ENCODE measurements around the gene HGS. TPM values are rescaled to one million over a fixed set of nuclear protein-coding genes. Genes with fewer than 3 reads are reported as not detected.

Gene HGS, protein sequence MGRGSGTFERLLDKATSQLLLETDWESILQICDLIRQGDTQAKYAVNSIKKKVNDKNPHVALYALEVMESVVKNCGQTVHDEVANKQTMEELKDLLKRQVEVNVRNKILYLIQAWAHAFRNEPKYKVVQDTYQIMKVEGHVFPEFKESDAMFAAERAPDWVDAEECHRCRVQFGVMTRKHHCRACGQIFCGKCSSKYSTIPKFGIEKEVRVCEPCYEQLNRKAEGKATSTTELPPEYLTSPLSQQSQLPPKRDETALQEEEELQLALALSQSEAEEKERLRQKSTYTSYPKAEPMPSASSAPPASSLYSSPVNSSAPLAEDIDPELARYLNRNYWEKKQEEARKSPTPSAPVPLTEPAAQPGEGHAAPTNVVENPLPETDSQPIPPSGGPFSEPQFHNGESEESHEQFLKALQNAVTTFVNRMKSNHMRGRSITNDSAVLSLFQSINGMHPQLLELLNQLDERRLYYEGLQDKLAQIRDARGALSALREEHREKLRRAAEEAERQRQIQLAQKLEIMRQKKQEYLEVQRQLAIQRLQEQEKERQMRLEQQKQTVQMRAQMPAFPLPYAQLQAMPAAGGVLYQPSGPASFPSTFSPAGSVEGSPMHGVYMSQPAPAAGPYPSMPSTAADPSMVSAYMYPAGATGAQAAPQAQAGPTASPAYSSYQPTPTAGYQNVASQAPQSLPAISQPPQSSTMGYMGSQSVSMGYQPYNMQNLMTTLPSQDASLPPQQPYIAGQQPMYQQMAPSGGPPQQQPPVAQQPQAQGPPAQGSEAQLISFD
- total RNA-seq, result 100 to 1,000 TPM; 122 to 135 TPM
- 36.7 TPM for polyA plus RNA-seq

DNA sequence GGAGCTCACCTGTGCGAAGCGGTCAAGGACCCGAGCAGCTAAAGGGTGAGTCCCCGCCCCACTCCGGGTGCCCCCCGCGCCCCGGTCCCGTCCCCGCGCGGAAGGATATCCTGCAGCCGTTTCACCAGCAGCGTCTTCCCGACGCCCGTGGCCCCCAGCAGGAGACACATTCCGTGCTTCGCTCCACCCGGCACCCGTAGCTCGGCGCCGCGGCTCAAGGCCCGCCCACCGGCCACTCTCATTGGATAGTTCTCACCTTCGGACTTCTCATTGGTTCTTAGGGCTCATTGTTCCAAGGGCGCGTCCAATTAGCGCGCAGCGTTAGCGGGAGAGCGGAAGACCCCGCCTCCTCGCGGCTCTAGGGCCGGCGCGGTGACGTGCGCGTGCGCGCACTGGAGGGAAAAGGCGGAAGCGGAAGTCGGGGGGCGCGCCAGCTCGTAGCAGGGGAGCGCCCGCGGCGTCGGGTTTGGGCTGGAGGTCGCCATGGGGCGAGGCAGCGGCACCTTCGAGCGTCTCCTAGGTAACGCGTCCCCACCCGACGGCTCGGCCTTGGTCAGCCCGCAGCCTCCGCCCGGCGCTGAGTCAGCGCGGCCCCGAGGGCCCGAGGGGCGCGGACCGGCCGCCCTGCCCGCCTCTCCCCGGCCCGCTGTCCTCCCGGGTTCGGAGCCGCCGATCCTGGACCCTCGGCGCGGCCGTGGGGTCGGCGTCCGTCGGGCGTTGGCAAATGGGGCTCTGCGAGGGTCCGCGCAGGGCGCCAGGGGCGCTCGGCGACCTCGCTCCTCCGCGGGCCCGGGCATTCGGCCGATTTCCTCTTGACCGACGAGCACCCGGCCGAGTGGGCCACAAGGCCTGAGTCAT, at the start of gene HGS, which contains the start of gene ARL16:
Gene HGS, plus strand, starts transcription at position 428 of the 858 bp plus-strand sequence. Its CDS starts 56 bp downstream, at position 484.
Gene ARL16, minus strand, starts transcription at position 214 of the 858 bp plus-strand sequence. Its CDS starts 44 bp downstream, at position 170.
- H3K9me3 ChIP-seq (ENCODE audit: low read length), result no peaks in the 10 kb centered on the region
- peaks cover 24% of the 10 kb centered on the region for H3K36me3 ChIP-seq (ENCODE audit: insufficient read depth, low read length)
- H3K4me3 ChIP-seq (ENCODE audit: low read length), result peak within 1 kb of the TSS; percentile 95
- no peaks in the 10 kb centered on the region for H3K27me3 ChIP-seq (ENCODE audit: insufficient read depth, low read length, poor library complexity, severe bottlenecking)
- DNase-seq, result peak; percentile 96 to 98 (median 98)
- H3K4me1 ChIP-seq (ENCODE audit: insufficient read depth, low read length), result peaks cover 28% of the 10 kb centered on the region
- H3K9me3 Mint-ChIP-seq, result no peaks in the 10 kb centered on the region
- peak within 1 kb of the TSS; percentile 79 for H3K27ac ChIP-seq (ENCODE audit: low read depth, low read length)
- peaks cover 0 to 54% (median 5%) of the 10 kb centered on the region in 3 donors for H3K36me3 Mint-ChIP-seq
- ChIA-PET POLR2A (interaction anchor here (0.5 to 3.9 kb wide), 21 partner anchors 9 to 1846 kb away, joined by 3 to 38 read pairs (median 4); partner anchors contain the start of genes CCDC137, FN3KRP, MCRIP1 and MRPL12), CTCF (interaction anchor here (0.7 to 2.9 kb wide), 4 partner anchors 10 to 171 kb away, joined by 3 to 12 read pairs (median 4); partner anchors contain the start of gene MRPL12)
- H3K27me3 Mint-ChIP-seq, result peaks cover 0 to 3% of the 10 kb centered on the region in 2 donors
- peaks cover 27 to 44% (median 28%) of the 10 kb centered on the region in 3 donors for H3K4me1 Mint-ChIP-seq
- peak within 1 kb of the TSS; percentile 92 to 99 (median 97) for H3K4me3 Mint-ChIP-seq
- H3K27ac Mint-ChIP-seq, result peak within 1 kb of the TSS; percentile 83 to 99 (median 94)

DNA sequence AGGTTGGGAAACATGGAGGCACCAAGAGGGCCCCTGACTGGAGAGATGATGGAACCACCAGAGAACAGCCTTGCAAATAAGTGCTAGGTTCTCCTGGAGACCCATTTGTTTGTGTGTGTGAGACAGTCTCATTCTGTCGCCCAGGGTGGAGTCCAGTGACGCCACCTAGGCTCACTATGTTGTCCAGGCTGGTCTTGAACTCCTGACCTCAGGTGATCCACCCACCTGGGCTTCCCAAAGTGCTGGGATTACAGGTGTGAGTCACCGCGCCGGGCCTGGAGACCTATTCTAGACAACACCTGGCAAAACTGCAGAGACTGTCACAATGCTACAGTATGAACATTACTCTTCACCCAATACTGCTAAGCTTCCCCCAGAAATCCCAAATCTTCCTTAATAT, 48.4 kb upstream of the HGS start:
- Mint-ChIP-seq H3K4me3 (peak overlapping the region; percentile 88 to 95 (median 94)), H3K36me3 (peaks cover 0 to 12% (median 0%) of the 10 kb centered on the region in 3 donors), H3K27me3 (no peaks in the 10 kb centered on the region), H3K9me3 (no peaks in the 10 kb centered on the region), H3K4me1 (peaks cover 21 to 29% (median 23%) of the 10 kb centered on the region in 3 donors), H3K27ac (peak overlapping the region in 7 of 8 donors; percentile 50 to 95 (median 90))
- Histone ChIP-seq H3K27ac (ENCODE audit: low read depth, low read length) (no peak overlapping the region), H3K27me3 (ENCODE audit: insufficient read depth, low read length, poor library complexity, severe bottlenecking) (no peaks in the 10 kb centered on the region), H3K4me3 (ENCODE audit: low read length) (no peak overlapping the region), H3K36me3 (ENCODE audit: insufficient read depth, low read length) (no peaks in the 10 kb centered on the region), H3K4me1 (ENCODE audit: insufficient read depth, low read length) (peaks cover 20% of the 10 kb centered on the region), H3K9me3 (ENCODE audit: low read length) (no peaks in the 10 kb centered on the region)
- ChIA-PET CTCF (no interaction called here), POLR2A (no interaction called here)
- no peak for DNase-seq

DNA sequence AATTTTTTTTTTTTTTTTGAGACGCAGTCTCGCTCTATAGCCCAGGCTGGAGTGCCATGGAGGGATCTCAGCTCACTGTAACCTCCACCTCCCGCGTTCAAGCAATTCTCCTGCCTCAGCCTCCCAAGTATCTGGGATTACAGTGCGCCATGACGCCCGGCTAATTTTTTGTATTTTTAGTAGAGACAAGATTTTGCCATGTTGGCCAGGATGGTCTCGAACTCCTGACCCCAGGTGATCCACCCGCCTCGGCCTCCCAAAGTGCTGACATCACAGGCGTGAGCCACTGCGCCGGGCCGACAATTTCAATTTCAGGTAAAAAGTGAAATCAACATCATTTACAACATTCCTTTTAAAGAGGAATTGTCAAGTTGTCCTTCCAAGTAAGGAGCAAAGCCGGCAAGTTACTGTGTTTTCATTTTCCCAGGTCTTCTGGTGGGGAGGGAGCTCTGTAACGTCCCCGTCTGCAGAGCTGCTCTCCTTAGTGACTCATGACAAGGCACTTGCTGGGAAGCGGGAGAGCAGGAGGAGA, 47.8 kb upstream of the HGS start:
- H3K4me3 ChIP-seq (ENCODE audit: low read length), result peak overlapping the region; percentile 62
- H3K36me3 ChIP-seq (ENCODE audit: insufficient read depth, low read length), result no peaks in the 10 kb centered on the region
- ChIA-PET POLR2A (no interaction called here), CTCF (no interaction called here)
- no peaks in the 10 kb centered on the region for H3K27me3 ChIP-seq (ENCODE audit: insufficient read depth, low read length, poor library complexity, severe bottlenecking)
- H3K9me3 ChIP-seq (ENCODE audit: low read length), result no peaks in the 10 kb centered on the region
- Mint-ChIP-seq H3K4me3 (peak overlapping the region; percentile 88 to 95 (median 94)), H3K27me3 (peaks cover 0 to 1% of the 10 kb centered on the region in 2 donors), H3K9me3 (no peaks in the 10 kb centered on the region), H3K27ac (peak overlapping the region; percentile 50 to 95 (median 92)), H3K4me1 (peaks cover 21 to 29% (median 21%) of the 10 kb centered on the region in 3 donors), H3K36me3 (peaks cover 0 to 12% (median 0%) of the 10 kb centered on the region in 3 donors)
- DNase-seq, result no peak
- peak overlapping the region; percentile 69 for H3K27ac ChIP-seq (ENCODE audit: low read depth, low read length)
- peaks cover 20% of the 10 kb centered on the region for H3K4me1 ChIP-seq (ENCODE audit: insufficient read depth, low read length)

DNA sequence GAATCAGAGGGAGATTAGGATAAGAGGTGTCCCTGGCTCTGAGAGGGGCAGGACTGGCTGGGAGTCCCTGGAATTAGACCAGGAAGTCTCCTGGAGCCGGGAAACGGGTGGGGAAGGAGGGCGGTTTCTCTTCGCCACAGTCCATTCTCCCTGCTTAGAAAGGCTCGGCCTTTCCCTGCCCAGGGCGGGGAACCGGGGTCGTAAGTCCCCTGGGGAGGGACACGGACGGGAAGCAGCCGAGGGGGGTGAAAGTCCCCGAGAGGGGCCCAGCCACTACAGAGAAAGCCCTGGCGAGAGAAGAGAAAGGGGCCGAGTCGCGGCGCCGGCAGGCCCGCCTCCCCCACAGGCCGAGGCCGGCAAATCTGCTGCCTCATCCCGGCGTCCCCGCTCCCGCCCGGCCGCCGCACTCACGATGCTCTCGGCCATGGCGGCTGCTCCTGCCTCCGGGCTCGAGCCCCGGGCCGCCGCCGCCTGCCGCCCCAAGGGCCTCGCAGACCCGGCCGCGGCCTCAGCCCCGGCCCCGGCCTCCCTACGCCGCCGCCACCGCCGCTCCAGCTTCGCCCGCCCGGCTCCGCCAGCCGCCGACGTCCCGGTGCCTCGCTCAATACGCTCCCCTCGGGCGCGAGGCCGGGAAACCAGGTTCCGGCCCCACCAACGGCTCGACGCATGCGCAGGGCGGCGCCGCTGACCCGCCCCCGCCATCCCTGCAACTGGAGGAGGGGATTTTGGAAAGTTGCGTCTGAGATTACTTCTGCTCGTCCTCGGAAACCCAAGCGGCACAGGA, 47.1 kb upstream of the HGS start, which contains the start of the genes NPLOC4 and TSPAN10:
Gene NPLOC4, minus strand, starts transcription at position 608 of the 784 bp plus-strand sequence. Its CDS starts 182 bp downstream, at position 426.
Gene TSPAN10, plus strand, starts transcription at position 692 of the 784 bp plus-strand sequence. CDS start 5,217 bp downstream, outside the sequence.
- ChIA-PET CTCF (no interaction called here), POLR2A (interaction anchor here (0.6 kb wide), 1 partner anchor 83 kb away, joined by 3 read pairs; no protein-coding TSS in a partner anchor)
- H3K36me3 ChIP-seq (ENCODE audit: insufficient read depth, low read length), result no peaks in the 10 kb centered on the region
- H3K4me3 ChIP-seq (ENCODE audit: low read length), result peak within 1 kb of the TSS; percentile 66
- no peaks in the 10 kb centered on the region for H3K27me3 ChIP-seq (ENCODE audit: insufficient read depth, low read length, poor library complexity, severe bottlenecking)
- H3K9me3 ChIP-seq (ENCODE audit: low read length), result no peaks in the 10 kb centered on the region
- H3K27ac ChIP-seq (ENCODE audit: low read depth, low read length), result peak within 1 kb of the TSS; percentile 69
- Mint-ChIP-seq H3K27ac (peak within 1 kb of the TSS; percentile 84 to 95 (median 93)), H3K4me1 (peaks cover 17 to 25% (median 21%) of the 10 kb centered on the region in 3 donors), H3K4me3 (peak within 1 kb of the TSS; percentile 88 to 95 (median 94)), H3K27me3 (peaks cover 0 to 1% of the 10 kb centered on the region in 2 donors), H3K36me3 (peaks cover 0 to 8% (median 0%) of the 10 kb centered on the region in 3 donors), H3K9me3 (no peaks in the 10 kb centered on the region)
- H3K4me1 ChIP-seq (ENCODE audit: insufficient read depth, low read length), result peaks cover 20% of the 10 kb centered on the region
- DNase-seq, result peak; percentile 72 to 83 (median 77)

DNA sequence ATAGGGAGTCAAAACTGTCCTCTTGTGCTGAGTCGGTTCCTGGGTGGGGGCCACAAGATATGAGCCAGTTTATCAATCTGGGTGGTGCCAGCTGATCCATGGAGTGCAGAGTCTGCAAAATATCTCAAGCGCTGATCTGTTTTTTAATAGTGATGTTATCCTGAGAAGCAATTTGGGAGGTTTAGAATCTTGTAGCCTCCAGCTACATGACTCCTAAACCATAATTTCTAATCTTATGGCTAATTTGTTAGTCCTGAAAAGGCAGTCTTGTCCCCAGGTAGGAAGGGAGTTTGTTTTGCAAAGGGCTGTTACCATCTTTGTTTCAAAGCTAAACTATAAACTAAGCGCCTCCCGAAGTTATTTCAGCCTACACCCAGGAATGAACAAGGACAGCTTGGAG, 45.1 kb upstream of the HGS start:
- Mint-ChIP-seq H3K4me3 (peak overlapping the region in 4 of 7 donors; percentile 30 to 77 (median 48)), H3K4me1 (peaks cover 13 to 16% (median 16%) of the 10 kb centered on the region in 3 donors), H3K27me3 (peaks cover 0 to 1% of the 10 kb centered on the region in 2 donors), H3K36me3 (peaks cover 0 to 2% (median 0%) of the 10 kb centered on the region in 3 donors), H3K27ac (peak overlapping the region in 3 of 8 donors; percentile 62 to 93 (median 85)), H3K9me3 (no peaks in the 10 kb centered on the region)
- no peaks in the 10 kb centered on the region for H3K27me3 ChIP-seq (ENCODE audit: insufficient read depth, low read length, poor library complexity, severe bottlenecking)
- no peak overlapping the region for H3K4me3 ChIP-seq (ENCODE audit: low read length)
- POLR2A ChIA-PET, result interaction anchor here (0.7 kb wide), 1 partner anchor 195 kb away, joined by 8 read pairs; no protein-coding TSS in a partner anchor
- H3K4me1 ChIP-seq (ENCODE audit: insufficient read depth, low read length), result peaks cover 20% of the 10 kb centered on the region
- H3K36me3 ChIP-seq (ENCODE audit: insufficient read depth, low read length), result no peaks in the 10 kb centered on the region
- H3K9me3 ChIP-seq (ENCODE audit: low read length), result no peaks in the 10 kb centered on the region
- CTCF ChIA-PET, result interaction anchor here (0.8 kb wide), 1 partner anchor 386 kb away, joined by 3 read pairs; no protein-coding TSS in a partner anchor
- H3K27ac ChIP-seq (ENCODE audit: low read depth, low read length), result no peak overlapping the region
- DNase-seq, result no peak

DNA sequence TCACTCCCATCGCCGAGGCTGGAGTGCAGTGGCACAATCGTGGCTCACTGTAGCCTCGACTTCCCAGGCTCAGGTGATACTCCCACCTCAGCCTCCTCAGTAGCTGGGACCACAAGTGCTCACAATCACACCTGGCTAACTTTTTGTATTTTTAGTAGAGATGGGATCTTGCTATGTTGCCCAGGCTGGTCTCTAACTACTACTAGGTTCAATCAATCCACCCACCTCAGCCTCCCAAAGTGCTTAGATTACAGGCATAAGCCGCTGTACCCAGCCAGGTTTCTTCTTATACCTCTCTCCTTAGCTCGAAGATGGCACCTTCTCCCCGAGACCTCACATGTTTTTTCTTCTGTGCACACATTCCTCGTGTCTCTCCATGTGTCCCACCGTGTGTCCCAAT, 43.8 kb upstream of the HGS start:
- no peaks in the 10 kb centered on the region for H3K36me3 ChIP-seq (ENCODE audit: insufficient read depth, low read length)
- no peaks in the 10 kb centered on the region for H3K27me3 ChIP-seq (ENCODE audit: insufficient read depth, low read length, poor library complexity, severe bottlenecking)
- DNase-seq, result no peak
- POLR2A ChIA-PET, result no interaction called here
- H3K9me3 Mint-ChIP-seq, result no peaks in the 10 kb centered on the region
- no peaks in the 10 kb centered on the region for H3K9me3 ChIP-seq (ENCODE audit: low read length)
- H3K27ac Mint-ChIP-seq, result peak overlapping the region in 1 of 8 donors; percentile 65
- H3K4me3 Mint-ChIP-seq, result peak overlapping the region in 1 of 7 donors; percentile 31
- H3K36me3 Mint-ChIP-seq, result peaks cover 0 to 2% (median 0%) of the 10 kb centered on the region in 3 donors
- peaks cover 0 to 1% of the 10 kb centered on the region in 2 donors for H3K27me3 Mint-ChIP-seq
- peaks cover 14% of the 10 kb centered on the region for H3K4me1 ChIP-seq (ENCODE audit: insufficient read depth, low read length)
- no peak overlapping the region for H3K27ac ChIP-seq (ENCODE audit: low read depth, low read length)
- CTCF ChIA-PET, result no interaction called here
- peaks cover 12 to 13% (median 12%) of the 10 kb centered on the region in 3 donors for H3K4me1 Mint-ChIP-seq
- H3K4me3 ChIP-seq (ENCODE audit: low read length), result no peak overlapping the region
